H1 (cell line): ENCODE measurements around the gene TAF4. TPM values are rescaled to one million over a fixed set of nuclear protein-coding genes. Genes with fewer than 3 reads are reported as not detected.
"Not testable (repeated sequence)": the region's sequence is repeated elsewhere in the genome, so short reads cannot be mapped to it uniquely, and the experiment has no call there.

Experiments used
- CTCF ChIA-PET: fragments of 300-600 bp; sonication (Branson Sonifier 250); formaldehyde crosslinking; loops from one replicate; lab custom pipeline; 2021; ENCODE audit not compliant: partially characterized antibody; lab: Charles Lee
- POLR2A ChIA-PET: fragments of 300-600 bp; sonication (Branson Sonifier 250); formaldehyde crosslinking; loops from one replicate; lab custom pipeline; 2021; ENCODE audit warnings: inconsistent platforms; ENCODE audit not compliant: partially characterized antibody; lab: Charles Lee
- DNase-seq, 2 experiments: peaks; one replicate each; pipeline versions ENCODE4 v3.0.0 to v3.0.0-alpha.2; 2010 to 2022; ENCODE audit warnings: low spot score in 2 of 2, low read depth in 1 of 2, mixed read lengths in 1 of 2
- FAIRE-seq: peaks from 2 replicates; lab custom pipeline; 2011; peaks lifted over from hg19 to GRCh38; lab: Jason Lieb, UNC
- H2AFZ ChIP-seq: 2 replicates; pipeline ENCODE4 v1.8.1; 2012; ENCODE audit warnings: low read length, inconsistent platforms
- H2AK5ac ChIP-seq: 2 replicates; pipeline ENCODE4 v1.6.1; 2013; ENCODE audit warnings: low read depth, low read length
- H2BK120ac ChIP-seq: replicated peaks from 2 replicates; pipeline ENCODE3; 2013; ENCODE audit warnings: low read depth, low read length, inconsistent platforms
- H2BK12ac ChIP-seq: 2 replicates; pipeline ENCODE4 v1.6.1; 2013; ENCODE audit warnings: low read depth, low read length
- H2BK15ac ChIP-seq: 2 replicates; pipeline ENCODE4 v1.6.1; 2013; ENCODE audit warnings: low read length
- H2BK20ac ChIP-seq: 2 replicates; pipeline ENCODE4 v1.6.1; 2013; ENCODE audit warnings: low read length
- H2BK5ac ChIP-seq: 2 replicates; pipeline ENCODE4 v1.6.1; 2013; ENCODE audit warnings: low read depth, low read length
- H3K14ac ChIP-seq: 2 replicates; pipeline ENCODE4 v1.6.1; 2013; ENCODE audit warnings: inconsistent platforms; ENCODE audit not compliant: insufficient read length
- H3K18ac ChIP-seq: 2 replicates; pipeline ENCODE4 v1.6.1; 2013; ENCODE audit warnings: low read length; ENCODE audit errors: extremely low read depth
- H3K23ac ChIP-seq: 2 replicates; pipeline ENCODE4 v1.6.1; 2013; ENCODE audit warnings: inconsistent platforms; ENCODE audit not compliant: insufficient read length
- H3K23me2 ChIP-seq: 2 replicates; pipeline ENCODE4 v1.6.1; 2013; ENCODE audit warnings: low read depth, low read length
- H3K27ac ChIP-seq: 2 replicates; pipeline ENCODE4 v1.6.1; 2011; ENCODE audit warnings: low read depth, low read length, inconsistent platforms
- H3K27me3 ChIP-seq, 4 experiments: replicated peaks in 1 of 4; 1 replicate in 1 of 4; 2 replicates in 3 of 4; pipeline versions ENCODE4 v1.6.1 to v1.8.1; 2011 to 2013; ENCODE audit warnings: low read length in 3 of 4, mild to moderate bottlenecking in 3 of 4, inconsistent platforms in 2 of 4, mixed read lengths in 2 of 4, moderate library complexity in 1 of 4; ENCODE audit not compliant: control insufficient read depth in 3 of 4, insufficient read depth in 3 of 4; ENCODE audit errors: extremely low read depth in 1 of 4
- H3K36me3 ChIP-seq, 4 experiments: 2 replicates each; pipeline versions ENCODE4 v1.6.1 to v1.8.1; 2011 to 2013; ENCODE audit warnings: mild to moderate bottlenecking in 4 of 4, low read length in 3 of 4, moderate library complexity in 2 of 4, control low read depth in 1 of 4, inconsistent platforms in 1 of 4; ENCODE audit not compliant: insufficient read depth in 4 of 4, control insufficient read depth in 2 of 4
- H3K4ac ChIP-seq: replicated peaks from 2 replicates; pipeline ENCODE3; 2013; ENCODE audit warnings: low read length, low read depth, mixed read lengths, inconsistent platforms; ENCODE audit not compliant: insufficient read length
- H3K4me1 ChIP-seq, 4 experiments: replicated peaks in 1 of 4; 1 replicate in 1 of 4; 2 replicates in 3 of 4; pipeline versions ENCODE4 v1.6.1 to v1.8.1; 2011 to 2013; ENCODE audit warnings: low read length in 3 of 4, inconsistent platforms in 2 of 4, mixed read lengths in 1 of 4; ENCODE audit not compliant: insufficient read depth in 4 of 4, control insufficient read depth in 3 of 4
- H3K4me2 ChIP-seq, 2 experiments: 2 replicates each; pipeline versions ENCODE4 v1.6.1 to v1.8.1; 2011 to 2013; ENCODE audit warnings: low read depth in 2 of 2, low read length in 2 of 2, control low read depth in 1 of 2, inconsistent platforms in 1 of 2, mild to moderate bottlenecking in 1 of 2; ENCODE audit not compliant: insufficient read depth in 1 of 2
- H3K4me3 ChIP-seq, 4 experiments: fragments of 200-600, 300-600 bp in 1 of 4; sonication (generic), shearing (Covaris generic), sonication (Bioruptor Twin) in 1 of 4; 2 replicates each; pipeline versions ENCODE4 v1.5.1 to v1.8.1; 2011 to 2016; ENCODE audit warnings: low read length in 4 of 4, low read depth in 3 of 4, control low read depth in 2 of 4, inconsistent platforms in 2 of 4, mild to moderate bottlenecking in 2 of 4, mixed read lengths in 1 of 4, moderate library complexity in 1 of 4; ENCODE audit not compliant: insufficient read depth in 2 of 4; ENCODE audit errors: extremely low read depth in 1 of 4
- H3K56ac ChIP-seq: replicated peaks from 2 replicates; pipeline ENCODE3; 2013; ENCODE audit warnings: low read depth, mild to moderate bottlenecking, mixed read lengths, low read length, inconsistent platforms; ENCODE audit not compliant: insufficient read length
- H3K79me1 ChIP-seq: 2 replicates; pipeline ENCODE4 v1.6.1; 2013; ENCODE audit warnings: low read depth, low read length, control low read depth
- H3K79me2 ChIP-seq, 2 experiments: 2 replicates each; pipeline versions ENCODE4 v1.6.1 to v1.8.1; 2012 to 2013; ENCODE audit warnings: low read length in 2 of 2, mild to moderate bottlenecking in 2 of 2, inconsistent platforms in 1 of 2; ENCODE audit not compliant: insufficient read depth in 2 of 2, control insufficient read depth in 1 of 2
- H3K9ac ChIP-seq, 4 experiments: replicated peaks in 1 of 4; 1 replicate in 1 of 4; 2 replicates in 3 of 4; pipeline versions ENCODE4 v1.6.1 to v1.8.1; 2011 to 2013; ENCODE audit warnings: low read depth in 3 of 4, low read length in 3 of 4, control low read depth in 2 of 4, mild to moderate bottlenecking in 2 of 4, moderate library complexity in 2 of 4, inconsistent platforms in 1 of 4; ENCODE audit errors: extremely low read depth in 1 of 4
- H3K9me3 ChIP-seq, 2 experiments: 2 replicates each; pipeline versions ENCODE4 v1.6.1 to v1.8.1; 2012 to 2013; ENCODE audit warnings: mild to moderate bottlenecking in 2 of 2, moderate library complexity in 2 of 2, control low read depth in 1 of 2, inconsistent platforms in 1 of 2, low read depth in 1 of 2, low read length in 1 of 2, mixed read lengths in 1 of 2; ENCODE audit not compliant: insufficient read depth in 2 of 2
- H4K20me1 ChIP-seq, 2 experiments: replicated peaks in 1 of 2; 2 replicates each; pipeline versions ENCODE3 to v1.8.1; 2011 to 2013; ENCODE audit warnings: inconsistent platforms in 2 of 2, low read length in 2 of 2, mild to moderate bottlenecking in 1 of 2; ENCODE audit not compliant: insufficient read depth in 2 of 2, control insufficient read depth in 1 of 2
- H4K5ac ChIP-seq: 2 replicates; pipeline ENCODE4 v1.6.1; 2013; ENCODE audit warnings: low read length, low read depth, mixed read lengths, inconsistent platforms; ENCODE audit not compliant: insufficient read length
- H4K8ac ChIP-seq: 2 replicates; pipeline ENCODE4 v1.8.0; 2013; ENCODE audit warnings: mild to moderate bottlenecking, moderate library complexity, low read length, inconsistent platforms; ENCODE audit not compliant: insufficient read depth; ENCODE audit errors: extremely low read depth
- H4K91ac ChIP-seq: replicated peaks from 2 replicates; pipeline ENCODE3; 2013; ENCODE audit warnings: low read length, mixed read lengths, inconsistent platforms; ENCODE audit not compliant: insufficient read length
- WGBS, 2 experiments: shearing (Covaris generic) in 1 of 2; methylation state at CpG; one replicate each; pipeline versions ENCODE4 v1.1.6 to v1.1.7; 2013 to 2015; ENCODE audit warnings: low lambda C conversion rate in 2 of 2, mixed read lengths in 2 of 2, inconsistent platforms in 1 of 2, low coverage in 1 of 2, missing lambda C conversion rate in 1 of 2; ENCODE audit not compliant: insufficient replicate concordance in 2 of 2, insufficient coverage in 1 of 2, insufficient read length in 1 of 2; ENCODE audit errors: extremely low coverage in 1 of 2, missing lambda C conversion rate in 1 of 2; 5-methylcytosine and 5-hydroxymethylcytosine counted together
- polyA plus RNA-seq, 7 experiments: library from polyadenylated mRNA; depleted of rRNA in 3 of 7; stranded (reverse) in 5 of 7; unstranded in 2 of 7; fragments of >200 nt in 5 of 7; fragments of 200-250 nt in 2 of 7; gene quantifications; 1 replicate in 5 of 7; 2 replicates in 1 of 7; 4 replicates in 1 of 7; pipeline versions ENCODE4 v1.2.1 to v1.2.3, GENCODE V29; 2011 to 2013; ENCODE audit warnings: missing spikeins in 2 of 7, mixed read lengths in 2 of 7
- total RNA-seq: library from RNA; stranded (reverse); fragmentation: NEBNext Ultra II Directional; extraction: Animal tissue kit (Norgen Biotek cat#: 25700); gene quantifications from 2 replicates; pipeline ENCODE4 v1.2.1, GENCODE V29; 2021

The TAF4 gene
- total and polyA plus RNA-seq, 2 of the 8 experiments (the other 6 are each of a cell fraction or from before 2014, with no cell fraction given): 16.0 to 30.1 TPM

DNA sequence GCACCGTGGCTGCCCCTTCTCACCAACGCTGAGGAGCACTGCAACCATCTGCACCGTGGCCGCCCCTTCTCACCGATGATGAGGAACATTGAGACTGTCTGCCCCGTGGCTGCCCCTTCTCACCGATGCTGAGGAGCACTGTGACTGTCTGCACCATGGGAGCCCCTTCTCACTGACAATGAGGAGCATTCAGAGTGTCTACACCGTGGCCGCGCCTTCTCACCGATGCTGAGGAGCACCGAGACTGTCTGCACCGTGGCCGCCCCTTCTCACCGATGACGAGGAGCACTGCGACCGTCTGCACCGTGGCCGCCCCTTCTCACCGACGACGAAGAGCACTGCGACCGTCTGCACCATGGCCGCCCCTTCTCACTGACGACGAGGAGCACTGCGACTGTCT, 120.2 kb downstream of the TAF4 start:
- H3K4me3 ChIP-seq, H3K79me2 ChIP-seq, H3K27ac ChIP-seq, H3K18ac ChIP-seq, H3K4me2 ChIP-seq, H3K56ac ChIP-seq, H2BK5ac ChIP-seq, H2AK5ac ChIP-seq, H4K8ac ChIP-seq, H4K91ac ChIP-seq, H3K36me3 ChIP-seq, H3K23ac ChIP-seq, CTCF ChIA-PET, H3K27me3 ChIP-seq, H2BK120ac ChIP-seq, H4K5ac ChIP-seq, H3K4ac ChIP-seq, POLR2A ChIA-PET, FAIRE-seq, DNase-seq, H3K14ac ChIP-seq, H2BK15ac ChIP-seq, H4K20me1 ChIP-seq, H2BK12ac ChIP-seq, H3K9ac ChIP-seq, H3K23me2 ChIP-seq, H2BK20ac ChIP-seq, H3K9me3 ChIP-seq, H2AFZ ChIP-seq, H3K79me1 ChIP-seq: not testable (repeated sequence)
- no CpG with 5 or more reads among the region's 29 CpGs for WGBS, 2 experiments
- peaks cover 0 to 11% (median 7%) of the 10 kb centered on the region in 4 experiments; a peak in 6 of 7 replicates for H3K4me1 ChIP-seq

GRCh38 chr20:61944967-61945366, 120.7 kb downstream of the TAF4 start:
- H3K4me3 ChIP-seq, H3K79me2 ChIP-seq, H3K14ac ChIP-seq, H2AK5ac ChIP-seq, CTCF ChIA-PET, H3K4me2 ChIP-seq, H2AFZ ChIP-seq, H2BK12ac ChIP-seq, H3K4me1 ChIP-seq, H3K56ac ChIP-seq, H3K23me2 ChIP-seq, H3K23ac ChIP-seq, POLR2A ChIA-PET, H3K9ac ChIP-seq, H2BK15ac ChIP-seq, H2BK5ac ChIP-seq, H4K91ac ChIP-seq, DNase-seq, H3K79me1 ChIP-seq, H4K8ac ChIP-seq, H3K9me3 ChIP-seq, H3K27ac ChIP-seq, H3K4ac ChIP-seq, H2BK20ac ChIP-seq, H3K27me3 ChIP-seq, H3K36me3 ChIP-seq, H4K5ac ChIP-seq, H2BK120ac ChIP-seq, H4K20me1 ChIP-seq, FAIRE-seq, H3K18ac ChIP-seq: not testable (repeated sequence)
- 86% methylated on average over 7 of the region's 34 CpGs; no CpG with 5 or more reads in 1 of the 2 experiments for WGBS, 2 experiments
